ENCODE data around the gene MAJIN. TPM values are rescaled to one million over a fixed set of nuclear protein-coding genes. Genes with fewer than 3 reads are reported as not detected.

MAJIN gene
- total RNA-seq, 1 experiment from 2014 or later, result not detected

DNA sequence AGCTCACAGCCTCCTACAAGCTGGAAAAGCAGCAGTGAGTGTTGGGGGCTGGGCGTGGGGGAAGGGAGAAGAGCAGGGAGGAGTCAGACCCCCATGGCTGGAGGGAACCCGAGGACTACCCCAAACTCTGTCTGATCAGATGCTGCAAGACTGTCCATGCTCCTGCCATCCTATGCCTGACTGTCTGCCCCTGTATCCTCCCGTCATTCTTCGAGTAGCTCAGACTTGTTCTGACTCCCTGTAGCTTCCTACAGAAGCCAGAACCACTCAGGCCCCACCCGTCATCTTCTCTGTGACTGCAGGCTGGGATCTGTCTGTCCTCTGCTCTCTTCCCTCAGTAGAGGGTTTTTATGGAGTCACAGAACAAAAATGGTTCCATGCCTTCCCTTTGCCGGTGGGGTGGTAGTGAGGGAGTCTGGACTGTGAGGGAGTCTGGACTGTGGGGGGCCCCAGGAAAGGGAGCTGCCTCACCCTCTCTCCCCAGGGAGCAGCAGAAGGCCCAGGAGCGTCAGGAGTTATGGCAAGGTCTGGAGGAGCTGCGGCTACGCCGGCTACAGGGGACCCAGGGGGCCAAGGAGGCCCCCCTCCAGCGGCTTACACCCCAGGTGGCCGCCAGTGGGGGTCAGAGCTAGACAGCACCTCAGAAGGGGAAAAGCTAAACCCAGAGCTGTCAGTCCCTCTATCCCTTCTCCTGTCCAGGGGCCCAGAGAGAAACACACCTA, 38.5 kb downstream of the MAJIN start:
- Mint-ChIP-seq H3K27me3 (ENCODE audit: insufficient read depth, unreplicated experiment) (no peaks in the 10 kb centered on the region), H3K4me1 (ENCODE audit: low read depth, unreplicated experiment) (peaks cover 20% of the 10 kb centered on the region), H3K27ac (ENCODE audit: unreplicated experiment) (no peak overlapping the region), H3K9me3 (ENCODE audit: unreplicated experiment) (no peaks in the 10 kb centered on the region), H3K36me3 (ENCODE audit: insufficient read depth, unreplicated experiment) (peaks cover 11% of the 10 kb centered on the region), H3K4me3 (ENCODE audit: unreplicated experiment) (no peak overlapping the region)
- ChIA-PET POLR2A (no interaction called here), CTCF (no interaction called here)
- no TSS peak for BruUV-seq (replicated peaks)
- DNase-seq, result no peak
- TF ChIP-seq, protein P1, sequence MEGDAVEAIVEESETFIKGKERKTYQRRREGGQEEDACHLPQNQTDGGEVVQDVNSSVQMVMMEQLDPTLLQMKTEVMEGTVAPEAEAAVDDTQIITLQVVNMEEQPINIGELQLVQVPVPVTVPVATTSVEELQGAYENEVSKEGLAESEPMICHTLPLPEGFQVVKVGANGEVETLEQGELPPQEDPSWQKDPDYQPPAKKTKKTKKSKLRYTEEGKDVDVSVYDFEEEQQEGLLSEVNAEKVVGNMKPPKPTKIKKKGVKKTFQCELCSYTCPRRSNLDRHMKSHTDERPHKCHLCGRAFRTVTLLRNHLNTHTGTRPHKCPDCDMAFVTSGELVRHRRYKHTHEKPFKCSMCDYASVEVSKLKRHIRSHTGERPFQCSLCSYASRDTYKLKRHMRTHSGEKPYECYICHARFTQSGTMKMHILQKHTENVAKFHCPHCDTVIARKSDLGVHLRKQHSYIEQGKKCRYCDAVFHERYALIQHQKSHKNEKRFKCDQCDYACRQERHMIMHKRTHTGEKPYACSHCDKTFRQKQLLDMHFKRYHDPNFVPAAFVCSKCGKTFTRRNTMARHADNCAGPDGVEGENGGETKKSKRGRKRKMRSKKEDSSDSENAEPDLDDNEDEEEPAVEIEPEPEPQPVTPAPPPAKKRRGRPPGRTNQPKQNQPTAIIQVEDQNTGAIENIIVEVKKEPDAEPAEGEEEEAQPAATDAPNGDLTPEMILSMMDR (IDR thresholded peaks at IDR 0.05; ENCODE audit: insufficient read depth in 1 of 2, low read depth in 1 of 2, low read length in 1 of 2, severe bottlenecking in 1 of 2, unreplicated experiment in 1 of 2), result no peak
- Histone ChIP-seq H3K27me3 (replicated peaks; ENCODE audit: control insufficient read depth, insufficient read depth, low read length) (no peaks in the 10 kb centered on the region), H3K4me1 (peaks cover 19% of the 10 kb centered on the region), H3K4me3 (ENCODE audit: low read depth, low read length) (no peak overlapping the region), H3K9me3 (no peaks in the 10 kb centered on the region), H3K36me3 (ENCODE audit: control insufficient read depth, insufficient read depth, low read length) (no peaks in the 10 kb centered on the region)
- intact Hi-C loops (cut with micrococcal nuclease; ENCODE audit: unreplicated experiment), result no loop called here

- TF ChIP-seq, protein P1 (IDR thresholded peaks at IDR 0.05; ENCODE audit: insufficient read depth in 1 of 2, low read depth in 1 of 2, low read length in 1 of 2, severe bottlenecking in 1 of 2, unreplicated experiment in 1 of 2), result no peak
- Histone ChIP-seq H3K36me3 (ENCODE audit: control insufficient read depth, insufficient read depth, low read length) (no peaks in the 10 kb centered on the region), H3K4me3 (ENCODE audit: low read depth, low read length) (no peak overlapping the region), H3K4me1 (peaks cover 19% of the 10 kb centered on the region), H3K27me3 (replicated peaks; ENCODE audit: control insufficient read depth, insufficient read depth, low read length) (no peaks in the 10 kb centered on the region), H3K9me3 (no peaks in the 10 kb centered on the region)
- peaks cover 20% of the 10 kb centered on the region for H3K4me1 Mint-ChIP-seq (ENCODE audit: low read depth, unreplicated experiment)
- no peaks in the 10 kb centered on the region for H3K9me3 Mint-ChIP-seq (ENCODE audit: unreplicated experiment)
- H3K36me3 Mint-ChIP-seq (ENCODE audit: insufficient read depth, unreplicated experiment), result peaks cover 11% of the 10 kb centered on the region
- no peak for DNase-seq
- no peak overlapping the region for H3K4me3 Mint-ChIP-seq (ENCODE audit: unreplicated experiment)
- ChIA-PET CTCF (no interaction called here), POLR2A (no interaction called here)
- H3K27me3 Mint-ChIP-seq (ENCODE audit: insufficient read depth, unreplicated experiment), result no peaks in the 10 kb centered on the region
- no TSS peak for BruUV-seq (replicated peaks)
- intact Hi-C loops (cut with micrococcal nuclease; ENCODE audit: unreplicated experiment), result no loop called here
- no peak overlapping the region for H3K27ac Mint-ChIP-seq (ENCODE audit: unreplicated experiment)
Observed at GRCh38 chr11:64932324-64932723, 39.6 kb downstream of the MAJIN start.

GRCh38 chr11:64931290-64931689, 40.6 kb downstream of the MAJIN start:
- no TSS peak for BruUV-seq (replicated peaks)
- Histone ChIP-seq H3K4me1 (peaks cover 19% of the 10 kb centered on the region), H3K4me3 (ENCODE audit: low read depth, low read length) (no peak overlapping the region), H3K27me3 (replicated peaks; ENCODE audit: control insufficient read depth, insufficient read depth, low read length) (no peaks in the 10 kb centered on the region), H3K36me3 (ENCODE audit: control insufficient read depth, insufficient read depth, low read length) (no peaks in the 10 kb centered on the region), H3K9me3 (no peaks in the 10 kb centered on the region)
- ChIA-PET CTCF (no interaction called here), POLR2A (no interaction called here)
- Mint-ChIP-seq H3K36me3 (ENCODE audit: insufficient read depth, unreplicated experiment) (peaks cover 11% of the 10 kb centered on the region), H3K27ac (ENCODE audit: unreplicated experiment) (no peak overlapping the region), H3K4me1 (ENCODE audit: low read depth, unreplicated experiment) (peaks cover 20% of the 10 kb centered on the region), H3K27me3 (ENCODE audit: insufficient read depth, unreplicated experiment) (no peaks in the 10 kb centered on the region), H3K4me3 (ENCODE audit: unreplicated experiment) (no peak overlapping the region), H3K9me3 (ENCODE audit: unreplicated experiment) (no peaks in the 10 kb centered on the region)
- intact Hi-C loops (cut with micrococcal nuclease; ENCODE audit: unreplicated experiment), result no loop called here
- TF ChIP-seq, protein P1 (IDR thresholded peaks at IDR 0.05; ENCODE audit: insufficient read depth in 1 of 2, low read depth in 1 of 2, low read length in 1 of 2, severe bottlenecking in 1 of 2, unreplicated experiment in 1 of 2), result no peak
- no peak for DNase-seq
